K562 (cell line): ENCODE results near the gene COL26A1. TPM values are rescaled to one million over a fixed set of nuclear protein-coding genes. Genes with fewer than 3 reads are reported as not detected.

Source experiments
- CHAMP1 ChIP-seq: fragments of 450-650 bp; IDR thresholded peaks from 2 replicates; pipeline ENCODE4 v1.6.1; 2016; ENCODE audit warnings: mild to moderate bottlenecking
- CTCFL ChIP-seq: IDR thresholded peaks from 2 replicates; pipeline ENCODE4 v1.6.1; 2011; ENCODE audit warnings: borderline replicate concordance, low read depth, mild to moderate bottlenecking, moderate library complexity, low read length; ENCODE audit not compliant: insufficient read depth, poor library complexity, severe bottlenecking
- ETS2 ChIP-seq: IDR thresholded peaks from 2 replicates; pipeline ENCODE4 v1.6.1; 2016; ENCODE audit warnings: borderline replicate concordance, missing genetic modification characterization, mild to moderate bottlenecking, moderate library complexity, missing compliant biosample characterization; ENCODE audit not compliant: poor library complexity, severe bottlenecking
- GATAD2A ChIP-seq: fragments of 450-650 bp; IDR thresholded peaks from 2 replicates; pipeline ENCODE4 v1.6.1; 2017
- MBD1 ChIP-seq: fragments of 250-450 bp; sonication (Bioruptor Pico); IDR thresholded peaks from 2 replicates; pipeline ENCODE4 v1.8.0; 2022; ENCODE audit warnings: inconsistent platforms
- NFIX ChIP-seq: fragments of 250-450 bp; sonication (Bioruptor Pico); IDR thresholded peaks from 2 replicates; pipeline ENCODE4 v1.4.0; 2020; ENCODE audit warnings: low read depth, mild to moderate bottlenecking, moderate library complexity
- RBBP5 ChIP-seq: fragments of 200-600 bp; sonication (generic); IDR thresholded peaks from 2 replicates; pipeline ENCODE4 v1.6.1; 2012; ENCODE audit warnings: borderline replicate concordance, mild to moderate bottlenecking, low read length, control low read depth, inconsistent platforms; ENCODE audit not compliant: insufficient read depth, poor library complexity, severe bottlenecking
- RBM34 ChIP-seq: fragments of 200-400 bp; formaldehyde crosslinking; IDR thresholded peaks from 2 replicates; pipeline ENCODE4 v1.6.1; 2018; ENCODE audit warnings: low read length, borderline replicate concordance; ENCODE audit not compliant: insufficient read depth
- THRB ChIP-seq: fragments of 450-650 bp; formaldehyde crosslinking; conservative IDR thresholded peaks from 2 replicates; pipeline ENCODE4 v1.4.0; 2022; ENCODE audit warnings: mild to moderate bottlenecking, missing genetic modification characterization
- ZBTB17 ChIP-seq: fragments of 450-650 bp; formaldehyde crosslinking; IDR thresholded peaks from 2 replicates; pipeline ENCODE4 v1.4.0; 2020; ENCODE audit warnings: mild to moderate bottlenecking
- ZFP1 ChIP-seq: fragments of 450-650 bp; formaldehyde crosslinking; IDR thresholded peaks from 2 replicates; pipeline ENCODE4 v1.4.0; 2020; ENCODE audit warnings: mild to moderate bottlenecking, mixed read lengths
- ZMIZ1 ChIP-seq, 2 experiments: fragments of 150-350 bp in 1 of 2; IDR thresholded peaks; 2 replicates each; pipeline ENCODE4 v1.6.1; 2012 to 2016; ENCODE audit warnings: low read depth in 2 of 2, low read length in 2 of 2, mild to moderate bottlenecking in 1 of 2, moderate library complexity in 1 of 2
- ZNF583 ChIP-seq: fragments of 250-450 bp; sonication (Bioruptor Pico); IDR thresholded peaks from 2 replicates; pipeline ENCODE4 v1.4.0; 2020
- ZNF785 ChIP-seq: fragments of 250-450 bp; sonication (Bioruptor Pico); IDR thresholded peaks from 2 replicates; pipeline ENCODE4 v1.4.0; 2020; ENCODE audit warnings: mild to moderate bottlenecking
- polyA plus RNA-seq, 8 experiments: library from polyadenylated mRNA; depleted of rRNA in 4 of 8; stranded (reverse) in 5 of 8; unstranded in 3 of 8; fragments of >200 nt; fragmentation: Nextera tagmentation in 2 of 8; fragmentation: Illumina TruSeq in 1 of 8; extraction: Ambion mirVana in 2 of 8; extraction: Trizol in 1 of 8; gene quantifications; 2 replicates each; pipeline versions ENCODE4 v1.2.1 to v1.2.3, GENCODE V29; 2011 to 2014; ENCODE audit warnings: inconsistent platforms in 1 of 8, missing spikeins in 1 of 8
- total RNA-seq, 7 experiments: library from RNA; depleted of rRNA in 6 of 7; stranded (reverse); fragments of >200 nt in 6 of 7; fragmentation: Illumina TruSeq in 2 of 7; extraction: Trizol in 2 of 7; gene quantifications; 2 replicates each; pipeline versions ENCODE4 v1.2.1 to v1.2.3, GENCODE V29; 2011 to 2021; ENCODE audit warnings: low replicate concordance in 1 of 7

Gene COL26A1
- total and polyA plus RNA-seq, 9 of the 15 experiments (the other 6 are each of a cell fraction or from before 2014, with no cell fraction given) = 0.04 to 0.39 (median 0.07) TPM; not detected in 5

GRCh38 chr7:101321491-101322401, 40.9 kb upstream of the COL26A1 start, which contains the start of gene IFT22 (continued):
- no peak for TF ChIP-seq CTCFL
- TF ChIP-seq ZNF583 (CRISPR knock-in tag) = no peak
- no peak for TF ChIP-seq RBM34
- no peak for TF ChIP-seq MBD1 (CRISPR knock-in tag)
- no peak for TF ChIP-seq ZMIZ1 (IDR thresholded peaks at IDR 0.05; ENCODE audit: low read depth in 2 of 2, low read length in 2 of 2)
- no peak for TF ChIP-seq RBBP5
- TF ChIP-seq GATAD2A = no peak
- TF ChIP-seq CHAMP1 = no peak
- TF ChIP-seq NFIX (CRISPR knock-in tag) = no peak
- TF ChIP-seq ZNF785 = no peak
- no peak for TF ChIP-seq ZBTB17 (CRISPR knock-in tag)
- TF ChIP-seq ETS2 (tag) = no peak
- no peak for TF ChIP-seq ZFP1 (CRISPR knock-in tag)
- TF ChIP-seq THRB = no peak
